Prostate gland (tissue), 2 donors: ENCODE data around the gene CRY1.

Experiments
- POLR2AphosphoS5 ChIP-seq: sonication (generic); formaldehyde crosslinking; IDR thresholded peaks from one replicate; pipeline ENCODE4 v1.6.1; 2017; ENCODE audit warnings: antibody characterized with exemption
- TF ChIP-seq, protein P1 (sequence below), 4 experiments: fragments of 200-600 bp in 2 of 4; fragments of 450-650 bp in 2 of 4; sonication (generic) in 2 of 4; IDR thresholded peaks; 1 replicate in 3 of 4; 2 replicates in 1 of 4; pipeline ENCODE4 v1.5.1; 2016 to 2019; ENCODE audit warnings: antibody characterized with exemption in 4 of 4, mild to moderate bottlenecking in 2 of 4, moderate library complexity in 2 of 4

DNA sequence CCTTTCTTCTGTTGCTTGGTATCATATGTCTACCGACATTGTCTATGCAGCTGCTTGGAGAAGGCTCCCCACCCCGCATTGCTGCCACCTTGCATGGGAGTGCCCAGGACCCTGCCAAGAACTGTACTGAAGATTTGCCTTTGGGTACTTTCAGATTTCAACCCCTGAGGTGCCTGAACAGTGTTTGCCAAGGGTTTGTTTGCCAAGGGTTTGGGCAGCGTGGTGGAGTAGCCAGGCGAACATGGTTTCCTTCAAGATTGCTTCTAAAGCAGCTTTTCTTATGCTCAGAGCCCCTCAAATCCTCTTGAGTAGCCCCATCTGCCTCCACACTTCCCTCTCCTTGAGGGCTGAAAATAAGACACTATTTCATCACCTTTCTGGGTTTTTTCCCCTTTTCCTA is 25.3 kb upstream of the CRY1 start:
- no peak for TF ChIP-seq POLR2AphosphoS5
- TF ChIP-seq, protein P1, sequence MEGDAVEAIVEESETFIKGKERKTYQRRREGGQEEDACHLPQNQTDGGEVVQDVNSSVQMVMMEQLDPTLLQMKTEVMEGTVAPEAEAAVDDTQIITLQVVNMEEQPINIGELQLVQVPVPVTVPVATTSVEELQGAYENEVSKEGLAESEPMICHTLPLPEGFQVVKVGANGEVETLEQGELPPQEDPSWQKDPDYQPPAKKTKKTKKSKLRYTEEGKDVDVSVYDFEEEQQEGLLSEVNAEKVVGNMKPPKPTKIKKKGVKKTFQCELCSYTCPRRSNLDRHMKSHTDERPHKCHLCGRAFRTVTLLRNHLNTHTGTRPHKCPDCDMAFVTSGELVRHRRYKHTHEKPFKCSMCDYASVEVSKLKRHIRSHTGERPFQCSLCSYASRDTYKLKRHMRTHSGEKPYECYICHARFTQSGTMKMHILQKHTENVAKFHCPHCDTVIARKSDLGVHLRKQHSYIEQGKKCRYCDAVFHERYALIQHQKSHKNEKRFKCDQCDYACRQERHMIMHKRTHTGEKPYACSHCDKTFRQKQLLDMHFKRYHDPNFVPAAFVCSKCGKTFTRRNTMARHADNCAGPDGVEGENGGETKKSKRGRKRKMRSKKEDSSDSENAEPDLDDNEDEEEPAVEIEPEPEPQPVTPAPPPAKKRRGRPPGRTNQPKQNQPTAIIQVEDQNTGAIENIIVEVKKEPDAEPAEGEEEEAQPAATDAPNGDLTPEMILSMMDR (IDR thresholded peaks at IDR 0.05) = no peak
